Measurements from ENCODE around the gene ACBD5. TPM values are rescaled to one million over a fixed set of nuclear protein-coding genes. Genes with fewer than 3 reads are reported as not detected.
A peak's percentile ranks its signal among the peaks of the same experiment; 100 is the strongest.
"Not testable (repeated sequence)": the region's sequence is repeated elsewhere in the genome, so short reads cannot be mapped to it uniquely, and the experiment has no call there.

The ACBD5 gene
- total RNA-seq, 1 experiment from 2014 or later: 52.6 TPM

- DNase-seq (ENCODE audit: low read depth): peak; percentile 89
- in situ Hi-C loops (cut with HindIII; ENCODE audit: low pct_unique_long_range_greater_than_20kb, low sequenced_read_pairs): no loop called here
These were observed 2.5 kb upstream of the ACBD5 start for GRCh38 chr10:27242951-27243551.

- no peak for DNase-seq (ENCODE audit: low read depth)
- in situ Hi-C loops (cut with HindIII; ENCODE audit: low pct_unique_long_range_greater_than_20kb, low sequenced_read_pairs): no loop called here
These were observed 1.9 kb upstream of the ACBD5 start for GRCh38 chr10:27242473-27242950.

GRCh38 chr10:27241652-27242472 lies 1.3 kb upstream of the ACBD5 start:
- in situ Hi-C loops (cut with HindIII; ENCODE audit: low pct_unique_long_range_greater_than_20kb, low sequenced_read_pairs): no loop called here
- peak; percentile 97 for DNase-seq (ENCODE audit: low read depth)

GRCh38 chr10:27241010-27241651 lies 534 bp upstream of the ACBD5 start:
- in situ Hi-C loops (cut with HindIII; ENCODE audit: low pct_unique_long_range_greater_than_20kb, low sequenced_read_pairs): no loop called here
- peak; percentile 63 for DNase-seq (ENCODE audit: low read depth)

GRCh38 chr10:27237531-27237930 lies 3.1 kb downstream of the ACBD5 start:
- in situ Hi-C loops (cut with HindIII; ENCODE audit: low pct_unique_long_range_greater_than_20kb, low sequenced_read_pairs); DNase-seq (ENCODE audit: low read depth): not testable (repeated sequence)

- DNase-seq (ENCODE audit: low read depth): peak; percentile 49
These were observed 3.9 kb downstream of the ACBD5 start for GRCh38 chr10:27236589-27237128.

GRCh38 chr10:27235706-27236105 lies 4.9 kb downstream of the ACBD5 start:
- in situ Hi-C loops (cut with HindIII; ENCODE audit: low pct_unique_long_range_greater_than_20kb, low sequenced_read_pairs): no loop called here

More at GRCh38 chr10:27236589-27237128, 3.9 kb downstream of the ACBD5 start:
- in situ Hi-C loops (cut with HindIII; ENCODE audit: low pct_unique_long_range_greater_than_20kb, low sequenced_read_pairs): not testable (repeated sequence)

GRCh38 chr10:27230022-27230421 lies 10.6 kb downstream of the ACBD5 start:
- no peak for DNase-seq (ENCODE audit: low read depth)
- in situ Hi-C loops (cut with HindIII; ENCODE audit: low pct_unique_long_range_greater_than_20kb, low sequenced_read_pairs): no loop called here

More at GRCh38 chr10:27235706-27236105, 4.9 kb downstream of the ACBD5 start:
- no peak for DNase-seq (ENCODE audit: low read depth)

GRCh38 chr10:27225642-27226257 lies 14.8 kb downstream of the ACBD5 start:
- in situ Hi-C loops (cut with HindIII; ENCODE audit: low pct_unique_long_range_greater_than_20kb, low sequenced_read_pairs): no loop called here
- no peak for DNase-seq (ENCODE audit: low read depth)

GRCh38 chr10:27225011-27225590 lies 15.5 kb downstream of the ACBD5 start:
- no peak for DNase-seq (ENCODE audit: low read depth)
- in situ Hi-C loops (cut with HindIII; ENCODE audit: low pct_unique_long_range_greater_than_20kb, low sequenced_read_pairs): no loop called here

- DNase-seq (ENCODE audit: low read depth): no peak
- in situ Hi-C loops (cut with HindIII; ENCODE audit: low pct_unique_long_range_greater_than_20kb, low sequenced_read_pairs): no loop called here
These were observed 16.6 kb downstream of the ACBD5 start for GRCh38 chr10:27223964-27224363.

- DNase-seq (ENCODE audit: low read depth): no peak
- in situ Hi-C loops (cut with HindIII; ENCODE audit: low pct_unique_long_range_greater_than_20kb, low sequenced_read_pairs): no loop called here
These were observed 33.2 kb downstream of the ACBD5 start for GRCh38 chr10:27207350-27207749.

- in situ Hi-C loops (cut with HindIII; ENCODE audit: low pct_unique_long_range_greater_than_20kb, low sequenced_read_pairs): no loop called here
- no peak for DNase-seq (ENCODE audit: low read depth)
These were observed 36.8 kb downstream of the ACBD5 start for GRCh38 chr10:27203806-27204205.

GRCh38 chr10:27197980-27198620 lies 42.5 kb downstream of the ACBD5 start:
- no peak for DNase-seq (ENCODE audit: low read depth)
- in situ Hi-C loops (cut with HindIII; ENCODE audit: low pct_unique_long_range_greater_than_20kb, low sequenced_read_pairs): no loop called here

GRCh38 chr10:27192284-27192683 lies 48.3 kb downstream of the ACBD5 start:
- peak; percentile 94 for DNase-seq (ENCODE audit: low read depth)
- in situ Hi-C loops (cut with HindIII; ENCODE audit: low pct_unique_long_range_greater_than_20kb, low sequenced_read_pairs): no loop called here

- in situ Hi-C loops (cut with HindIII; ENCODE audit: low pct_unique_long_range_greater_than_20kb, low sequenced_read_pairs): no loop called here
- DNase-seq (ENCODE audit: low read depth): no peak
These were observed 50.1 kb downstream of the ACBD5 start for GRCh38 chr10:27190508-27190907.

GRCh38 chr10:27188897-27189296 lies 51.7 kb downstream of the ACBD5 start:
- DNase-seq (ENCODE audit: low read depth): no peak
- in situ Hi-C loops (cut with HindIII; ENCODE audit: low pct_unique_long_range_greater_than_20kb, low sequenced_read_pairs): no loop called here

- no peak for DNase-seq (ENCODE audit: low read depth)
- in situ Hi-C loops (cut with HindIII; ENCODE audit: low pct_unique_long_range_greater_than_20kb, low sequenced_read_pairs): no loop called here
These were observed 52.3 kb downstream of the ACBD5 start for GRCh38 chr10:27188259-27188658.
